K562 (cell line): ENCODE results near the gene XPO6.

Source experiments
- JUN ChIP-seq, 2 experiments: sonication (generic) in 1 of 2; formaldehyde crosslinking in 1 of 2; IDR thresholded peaks; 2 replicates each; pipeline versions ENCODE4 v1.6.1 to v1.8.0; 2012 to 2022; ENCODE audit warnings: borderline replicate concordance in 2 of 2, mild to moderate bottlenecking in 2 of 2, improper control_type of control experiment in 1 of 2, low read depth in 1 of 2, low read length in 1 of 2, missing genetic modification reagents in 1 of 2
- POLR2AphosphoS5 ChIP-seq: IDR thresholded peaks from 2 replicates; pipeline ENCODE4 v1.6.1; 2011; ENCODE audit warnings: mild to moderate bottlenecking, low read depth, low read length, moderate library complexity; ENCODE audit not compliant: control insufficient read depth, insufficient read depth

GRCh38 chr16:28058839-28059589 is 152.8 kb downstream of the XPO6 start:
- TF ChIP-seq JUN (IDR thresholded peaks at IDR 0.05; ENCODE audit: borderline replicate concordance, low read depth, low read length) (no peak), JUN (CRISPR knock-in tag; IDR thresholded peaks at IDR 0.05; ENCODE audit: borderline replicate concordance) (no peak), POLR2AphosphoS5 (no peak)
